Hindlimb muscle (tissue), 1 donor: ENCODE measurements around the gene ZBTB4. TPM values are rescaled to one million over a fixed set of nuclear protein-coding genes. Genes with fewer than 3 reads are reported as not detected.
A peak's percentile ranks its signal among the peaks of the same experiment; 100 is the strongest.

Experiments
- DNase-seq: peaks from one replicate; pipeline ENCODE4 v3.0.0-alpha.2; 2013
- polyA plus RNA-seq: library from polyadenylated mRNA; unstranded; fragments of 120-200 nt; gene quantifications from one replicate; pipeline ENCODE4 v1.2.1, GENCODE V29; 2013; ENCODE audit not compliant: insufficient read length

Gene ZBTB4
- polyA plus RNA-seq, 1 donor, result 27.5 TPM

- DNase-seq, result no peak
Measured at GRCh38 chr17:7439462-7440112, 39.8 kb downstream of the ZBTB4 start, which contains the start of gene FGF11. Gene FGF11 (plus strand): TSS chr17:7439512. CDS start chr17:7439621, 109 bp downstream.

DNA sequence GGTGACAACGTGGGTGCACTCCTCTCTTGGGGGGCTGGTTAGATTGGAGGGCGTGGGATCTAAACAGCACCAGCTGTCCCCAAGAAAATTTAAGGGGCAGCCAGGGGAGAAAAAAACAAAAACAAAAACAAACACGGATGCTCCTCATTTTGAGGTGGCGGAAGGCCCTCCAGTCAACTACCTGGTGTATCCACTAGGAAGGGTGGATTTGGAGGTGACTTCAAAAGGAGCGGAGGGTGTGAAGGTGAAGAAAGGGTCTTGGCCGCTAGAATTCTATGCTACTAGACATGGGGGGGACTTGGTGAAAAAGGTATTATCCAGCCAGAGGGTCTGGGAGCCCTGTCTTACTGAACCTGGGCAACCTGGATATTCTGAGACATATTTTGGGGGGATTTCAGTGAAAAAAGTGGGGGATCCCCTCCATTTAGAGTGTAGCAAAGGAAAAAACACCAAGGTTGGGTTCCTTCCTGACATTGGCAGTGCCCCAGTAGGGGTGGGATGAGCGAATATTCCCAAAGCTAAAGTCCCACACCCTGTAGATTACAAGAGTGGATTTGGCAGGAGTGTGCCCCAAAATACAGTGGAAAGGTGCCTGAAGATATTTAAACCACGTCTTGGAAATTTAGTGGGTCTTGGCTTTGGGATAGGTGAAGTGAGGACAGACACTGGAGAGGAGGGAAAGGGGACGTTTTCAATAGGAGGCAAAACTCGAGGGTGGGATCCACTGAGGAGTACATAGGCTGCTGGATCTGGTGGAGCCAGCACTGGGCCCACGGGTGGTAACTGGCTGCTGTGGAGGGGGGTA, 40.6 kb downstream of the ZBTB4 start:
- no peak for DNase-seq

DNA sequence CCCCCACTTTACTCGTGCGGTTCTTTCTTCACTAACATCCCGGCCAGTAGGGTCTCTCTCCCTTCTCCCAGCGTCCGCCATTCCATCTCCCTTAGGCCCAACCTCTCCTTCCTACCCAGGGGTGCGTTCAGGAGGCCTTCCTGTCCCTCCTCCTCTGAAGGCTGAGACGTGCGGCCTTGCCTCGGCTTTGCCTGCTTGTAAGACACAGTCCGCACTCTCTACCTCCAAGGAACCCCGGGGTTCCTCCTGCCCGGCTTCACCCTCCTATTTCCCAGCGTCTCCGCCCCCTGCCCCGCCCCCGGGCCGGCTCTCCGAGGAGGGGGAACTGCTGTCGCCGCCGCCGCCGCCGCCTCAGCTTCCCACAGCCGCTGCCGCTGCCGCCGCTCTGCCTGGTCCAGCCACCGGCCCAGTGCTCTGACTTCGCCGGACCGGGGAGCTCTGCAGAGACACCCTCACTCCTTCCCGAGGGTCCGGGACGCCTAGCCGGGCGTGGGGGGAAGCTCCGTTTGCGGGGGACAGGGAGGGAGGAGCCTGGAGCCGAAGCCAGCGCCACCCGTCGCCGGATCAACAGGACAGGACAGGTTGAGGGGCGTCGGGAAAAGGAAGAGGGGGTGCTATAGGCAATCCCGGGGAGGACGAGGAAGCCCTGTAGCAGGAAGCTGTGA, 41.3 kb downstream of the ZBTB4 start:
- no peak for DNase-seq

DNA sequence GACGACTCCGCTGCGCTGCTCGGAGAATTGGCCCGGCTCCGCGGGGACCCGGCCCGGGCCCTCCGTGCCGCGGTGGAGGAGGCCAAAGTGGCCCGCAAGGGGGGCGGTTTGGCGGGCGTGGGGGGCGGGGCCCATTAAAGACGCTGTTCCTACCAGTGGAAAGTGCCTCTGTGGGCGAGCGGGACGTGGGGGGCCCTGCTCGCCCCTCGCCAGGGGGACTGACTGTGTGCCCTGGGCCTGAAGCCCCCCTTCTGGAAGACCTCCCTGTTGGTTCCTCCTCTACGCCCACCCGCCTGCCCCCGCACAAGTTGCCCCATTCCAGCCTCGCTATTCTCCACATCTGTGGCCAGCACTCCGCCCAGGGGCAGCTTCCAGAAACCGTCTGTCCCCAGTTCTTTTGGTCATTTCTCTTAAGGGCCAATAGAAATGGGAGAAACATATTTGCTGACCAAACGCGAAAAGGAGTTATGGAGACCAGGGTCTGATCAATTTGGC, 42.0 kb downstream of the ZBTB4 start:
- no peak for DNase-seq

DNA sequence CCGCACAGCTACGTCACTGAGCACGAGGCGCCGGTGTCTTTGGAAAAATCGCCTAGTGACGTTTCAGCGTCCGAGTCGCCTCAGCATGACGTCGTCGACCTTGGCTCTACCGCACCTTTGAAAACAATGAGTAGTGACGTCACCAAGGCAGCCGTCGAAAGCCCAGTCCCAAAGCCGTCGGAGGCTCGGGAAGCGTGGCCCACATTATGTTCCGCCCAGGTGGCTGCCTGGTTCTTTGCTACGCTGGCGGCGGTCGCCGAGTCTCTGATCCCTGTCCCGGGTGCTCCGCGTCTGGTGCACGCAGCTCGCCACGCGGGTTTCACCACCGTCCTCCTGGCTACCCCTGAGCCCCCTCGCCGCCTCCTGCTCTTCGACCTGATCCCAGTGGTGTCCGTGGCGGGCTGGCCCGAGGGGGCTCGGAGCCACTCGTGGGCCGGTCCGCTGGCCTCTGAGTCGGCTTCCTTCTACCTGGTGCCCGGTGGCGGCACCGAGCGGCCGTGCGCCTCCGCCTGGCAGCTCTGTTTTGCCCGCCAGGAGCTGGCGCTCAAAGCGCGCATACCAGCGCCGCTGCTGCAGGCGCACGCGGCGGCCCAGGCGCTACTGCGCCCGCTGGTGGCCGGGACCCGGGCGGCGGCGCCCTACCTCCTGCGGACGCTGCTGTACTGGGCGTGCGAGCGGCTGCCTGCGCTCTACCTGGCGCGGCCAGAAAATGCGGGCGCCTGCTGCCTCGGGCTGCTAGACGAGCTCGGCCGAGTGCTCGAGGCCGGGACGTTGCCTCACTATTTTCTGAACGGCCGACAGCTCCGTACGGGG, 42.7 kb downstream of the ZBTB4 start:
- DNase-seq, result peak; percentile 82

DNA sequence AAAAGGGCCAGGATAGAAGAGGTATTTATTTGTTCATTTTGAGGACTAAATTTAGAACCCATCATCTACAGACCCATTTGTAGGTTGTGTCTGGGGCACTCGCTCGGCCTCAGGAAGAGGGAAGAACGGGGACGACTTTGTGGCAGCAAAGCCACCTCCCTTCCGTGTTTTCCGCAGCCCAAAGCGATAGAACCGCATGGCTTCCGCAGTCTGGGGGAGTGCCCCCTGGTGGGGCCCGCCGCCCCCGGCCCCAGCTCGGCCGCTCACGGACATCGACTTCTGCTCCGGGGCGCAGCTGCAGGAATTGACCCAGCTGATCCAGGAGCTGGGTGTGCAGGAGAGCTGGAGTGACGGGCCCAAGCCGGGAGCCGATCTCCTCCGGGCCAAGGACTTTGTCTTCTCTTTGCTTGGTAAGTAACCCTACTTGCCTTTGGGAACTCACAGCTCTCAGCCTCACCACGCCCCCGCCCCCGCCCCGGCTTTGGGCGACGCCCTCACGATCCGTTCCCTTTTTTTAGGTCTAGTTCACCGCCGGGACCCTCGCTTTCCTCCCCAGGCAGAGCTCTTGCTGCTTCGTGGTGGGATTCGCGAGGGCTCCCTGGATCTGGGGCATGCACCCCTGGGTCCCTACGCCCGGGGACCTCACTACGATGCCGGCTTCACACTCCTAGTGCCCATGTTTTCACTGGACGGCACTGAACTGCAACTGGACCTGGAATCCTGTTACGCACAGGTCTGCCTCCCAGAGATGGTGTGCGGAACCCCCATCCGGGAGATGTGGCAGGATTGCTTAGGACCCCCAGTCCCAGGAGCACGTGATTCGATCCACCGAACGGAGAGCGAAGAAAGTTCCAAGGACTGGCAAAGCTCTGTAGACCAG, 43.5 kb downstream of the ZBTB4 start:
- no peak for DNase-seq

DNA sequence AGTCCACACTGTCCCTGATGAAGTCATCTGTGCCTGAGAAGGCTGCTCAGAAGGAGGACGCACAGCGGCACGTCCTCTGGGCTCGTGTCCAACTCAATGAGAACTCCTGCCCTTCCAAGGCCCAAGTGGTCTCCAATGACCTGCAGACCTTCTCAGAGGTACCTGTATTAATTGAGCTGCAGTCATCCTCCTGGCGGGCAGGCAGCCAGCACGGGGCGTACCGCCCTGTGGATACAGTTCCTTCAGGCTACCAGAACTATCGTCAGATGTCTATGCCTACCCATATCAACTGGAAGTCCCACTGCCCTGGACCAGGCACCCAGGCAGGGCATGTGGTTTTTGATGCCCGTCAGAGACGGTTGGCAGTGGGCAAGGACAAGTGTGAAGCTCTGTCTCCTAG, 47.1 kb downstream of the ZBTB4 start:
- DNase-seq, result no peak

GRCh38 chr17:7431231-7431630, 48.2 kb downstream of the ZBTB4 start:
- no peak for DNase-seq

DNA sequence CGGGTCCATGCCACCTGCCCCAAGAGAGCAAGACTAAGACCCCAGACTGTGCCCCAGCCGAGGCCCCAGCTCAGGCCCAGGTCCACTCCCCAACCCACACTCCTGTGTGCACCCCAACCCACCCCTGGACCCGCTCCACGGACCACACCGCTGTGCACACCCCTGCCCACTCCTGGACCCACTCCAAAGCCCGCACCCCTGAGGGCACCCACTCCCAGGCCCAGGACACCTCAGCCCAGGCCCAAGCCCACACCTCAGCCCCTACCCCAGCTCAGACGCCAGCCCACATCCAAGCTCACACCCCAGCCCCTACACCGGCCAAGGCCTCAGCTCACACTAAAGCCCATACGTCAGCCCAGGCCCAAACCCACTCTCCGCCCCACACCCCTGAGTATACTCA, 49.7 kb downstream of the ZBTB4 start:
- no peak for DNase-seq

GRCh38 chr17:7428557-7428956, 50.9 kb downstream of the ZBTB4 start, which contains the start of gene SPEM3:
Gene SPEM3 (plus strand): TSS chr17:7428857. CDS start chr17:7428903, 46 bp downstream.
- DNase-seq, result no peak

- DNase-seq, result no peak
Measured at GRCh38 chr17:7427549-7427948, 51.9 kb downstream of the ZBTB4 start.

DNA sequence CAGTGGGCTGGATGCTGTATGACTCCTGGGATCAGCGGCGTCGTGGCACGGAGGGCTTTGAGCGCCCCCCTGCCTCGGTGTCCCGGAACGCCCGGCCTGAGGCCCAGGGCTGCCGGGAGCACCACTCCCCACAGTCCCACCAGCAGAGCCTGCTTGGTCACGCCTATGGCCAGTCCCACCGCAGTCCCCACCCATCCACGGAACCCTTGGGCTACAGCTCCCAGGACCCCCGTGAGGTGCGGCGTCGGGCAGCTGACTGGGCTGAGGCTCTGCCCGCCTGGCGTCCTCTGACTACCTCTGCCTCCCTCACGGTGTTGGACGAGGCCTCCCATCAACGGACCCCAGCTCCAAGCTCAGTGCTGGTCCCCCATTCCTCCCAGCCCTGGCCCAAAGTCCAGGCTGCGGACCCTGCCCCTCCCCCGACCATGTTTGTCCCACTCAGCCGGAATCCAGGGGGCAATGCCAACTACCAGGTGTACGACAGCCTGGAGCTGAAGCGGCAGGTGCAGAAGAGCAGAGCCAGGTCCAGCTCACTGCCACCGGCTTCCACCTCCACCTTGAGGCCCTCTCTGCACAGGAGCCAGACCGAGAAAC, 52.4 kb downstream of the ZBTB4 start:
- no peak for DNase-seq

DNA sequence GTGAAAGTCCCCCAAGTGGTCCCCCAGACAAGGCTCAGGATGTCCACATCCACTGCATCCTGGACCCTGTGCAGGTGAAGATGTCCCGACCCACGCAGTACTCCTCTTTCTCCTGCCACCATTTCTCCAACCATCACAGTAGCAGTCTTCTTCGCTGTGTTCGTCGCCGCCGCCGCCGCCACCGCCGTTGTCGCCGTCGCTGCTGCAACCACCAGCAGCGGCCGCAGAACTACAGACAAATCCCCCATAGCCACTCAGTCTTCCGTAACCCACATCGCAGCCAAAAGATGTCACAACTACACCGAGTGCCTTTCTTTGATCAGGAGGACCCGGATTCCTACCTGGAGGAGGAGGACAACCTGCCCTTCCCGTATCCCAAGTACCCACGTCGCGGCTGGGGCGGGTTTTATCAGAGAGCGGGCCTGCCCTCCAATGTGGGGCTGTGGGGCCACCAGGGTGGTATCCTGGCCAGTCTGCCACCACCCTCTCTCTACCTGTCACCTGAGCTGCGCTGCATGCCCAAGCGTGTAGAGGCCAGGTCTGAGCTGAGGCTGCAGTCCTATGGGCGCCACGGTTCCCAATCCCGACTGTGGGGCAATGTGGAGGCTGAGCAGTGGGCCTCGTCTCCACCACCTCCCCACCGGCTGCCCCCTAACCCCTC, 53.1 kb downstream of the ZBTB4 start:
- no peak for DNase-seq

GRCh38 chr17:7425756-7426155, 53.7 kb downstream of the ZBTB4 start:
- no peak for DNase-seq

GRCh38 chr17:7425316-7425715, 54.1 kb downstream of the ZBTB4 start, which contains the start of gene SPEM2:
Gene SPEM2 (plus strand): TSS chr17:7425616. CDS start chr17:7425689, 73 bp downstream.
- no peak for DNase-seq

DNA sequence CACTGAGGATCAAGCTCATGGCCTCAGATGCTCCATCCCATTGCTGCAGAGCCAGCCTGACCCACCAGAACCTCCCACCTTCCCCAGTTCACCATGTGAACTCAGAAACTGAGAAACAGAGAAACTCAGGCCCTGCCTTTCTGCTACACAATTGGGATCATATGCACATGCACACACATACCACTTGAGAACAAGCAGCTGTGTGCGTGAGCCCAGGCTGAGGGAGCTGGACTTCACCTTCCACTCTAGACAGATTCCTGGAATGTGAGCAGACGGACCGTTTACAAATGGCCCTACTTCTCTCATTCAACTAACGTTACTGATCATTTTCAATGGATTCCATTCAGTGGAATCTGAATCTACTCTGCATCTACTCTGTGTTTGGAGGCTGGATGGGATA, 55.8 kb downstream of the ZBTB4 start:
- DNase-seq, result no peak

- no peak for DNase-seq
Measured at GRCh38 chr17:7421186-7421585, 58.2 kb downstream of the ZBTB4 start.

DNA sequence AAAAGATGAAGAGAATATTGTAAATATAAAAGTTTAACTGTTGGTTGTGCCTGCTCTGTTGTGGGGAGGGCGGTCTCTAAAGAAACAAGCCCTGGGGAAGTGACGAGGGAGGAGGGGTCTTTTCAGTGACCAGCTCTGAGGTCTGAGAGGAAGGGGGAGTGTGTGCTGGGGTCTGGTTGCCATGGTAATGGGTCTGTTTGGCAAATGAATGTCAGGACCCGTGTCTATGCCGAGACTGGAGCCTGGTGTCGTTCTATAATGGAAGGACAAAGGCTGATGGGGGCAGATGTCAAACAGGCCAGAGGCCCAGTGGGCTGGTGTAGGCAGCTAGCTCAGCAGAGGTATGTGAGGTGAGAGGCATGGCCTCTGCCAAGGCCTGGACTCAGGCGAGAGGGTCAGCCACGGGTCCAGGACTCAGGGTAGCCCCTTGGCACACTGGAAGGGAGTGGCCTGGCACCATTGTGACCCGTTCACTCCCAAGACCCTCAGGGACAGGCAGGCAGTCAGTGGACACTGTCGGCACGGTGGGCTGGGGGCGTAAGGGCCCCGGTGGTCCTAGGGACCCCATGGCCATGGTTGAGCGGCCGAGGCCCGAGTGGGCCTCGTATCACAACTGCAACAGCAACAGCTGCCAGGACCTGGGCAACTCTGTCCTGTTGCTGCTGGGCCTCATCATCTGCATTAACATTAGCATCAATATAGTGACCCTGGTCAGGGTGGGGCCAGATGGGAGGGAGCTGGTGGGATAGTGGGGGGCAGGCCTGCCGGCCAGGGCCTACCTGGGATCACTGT, 59.4 kb downstream of the ZBTB4 start, which contains the start of gene SPEM1:
Gene SPEM1, plus strand, starts transcription at position 506 of the 792 bp plus-strand sequence. Its CDS starts 61 bp downstream, at position 567.
- DNase-seq, result no peak

DNA sequence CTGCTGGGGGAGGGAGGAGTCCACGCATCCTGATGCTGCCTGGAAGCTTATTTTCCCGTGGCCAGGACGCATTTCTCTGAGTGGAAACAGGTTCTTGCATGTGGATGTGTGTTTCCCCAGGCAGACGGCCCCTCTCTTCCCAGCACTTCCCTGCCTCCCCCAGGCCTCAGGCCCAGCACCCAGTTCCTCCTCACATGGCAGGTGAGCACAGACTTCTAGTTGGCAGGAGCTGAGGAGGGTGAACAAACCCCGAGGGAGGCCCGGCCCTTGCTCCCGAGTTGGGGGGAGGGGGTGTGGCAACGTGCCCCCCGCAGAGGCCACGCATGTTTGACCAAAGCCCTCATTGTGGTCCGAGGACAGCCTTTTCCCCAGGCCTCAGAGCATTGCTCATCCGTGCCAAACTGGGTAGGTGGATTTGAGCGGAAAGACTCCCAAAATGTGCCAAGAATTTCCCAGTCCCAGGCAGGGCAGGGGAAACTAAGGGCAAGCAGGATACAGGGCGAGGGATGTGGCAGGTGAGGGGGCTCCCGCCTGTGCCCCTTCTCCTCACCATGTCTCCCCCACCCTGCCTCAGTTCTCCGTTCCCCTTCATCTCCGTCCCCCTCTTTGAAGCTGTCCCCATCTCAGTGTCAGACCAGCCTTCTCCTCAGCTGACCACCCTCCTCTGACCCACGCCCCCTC, 60.8 kb downstream of the ZBTB4 start:
- no peak for DNase-seq
